LNCAP (cell line): ENCODE results near the gene CFAP107.
"Not testable (repeated sequence)": the region's sequence is repeated elsewhere in the genome, so short reads cannot be mapped to it uniquely, and the experiment has no call there.

Experiments used
- CTCF ChIP-seq: fragments of 450-650 bp; IDR thresholded peaks from 2 replicates; pipeline ENCODE4 v1.5.1; 2017; ENCODE audit warnings: mild to moderate bottlenecking

CFAP107 gene

GRCh38 chr1:12791097-12791496 is 45.1 kb downstream of the CFAP107 start, which contains the start of gene PRAMEF1:
TSS of gene PRAMEF1 (plus strand) at chr1:12791397. CDS start at chr1:12793228, 1,831 bp downstream.
- TF ChIP-seq CTCF, result not testable (repeated sequence)

- TF ChIP-seq CTCF, result no peak
Observed at GRCh38 chr1:12798911-12799310, 52.9 kb downstream of the CFAP107 start.

GRCh38 chr1:12799730-12800129 is 53.7 kb downstream of the CFAP107 start:
- TF ChIP-seq CTCF, result no peak

- no peak for TF ChIP-seq CTCF
Observed at GRCh38 chr1:12809933-12810332, 63.9 kb downstream of the CFAP107 start.

GRCh38 chr1:12810691-12811408 is 64.8 kb downstream of the CFAP107 start:
- TF ChIP-seq CTCF, result no peak

GRCh38 chr1:12811409-12811784 is 65.4 kb downstream of the CFAP107 start:
- no peak for TF ChIP-seq CTCF
